ENCODE data around the gene UBAC2. TPM values are rescaled to one million over a fixed set of nuclear protein-coding genes. Genes with fewer than 3 reads are reported as not detected.

Gene UBAC2
- total RNA-seq, 1 experiment from 2014 or later = 45.8 TPM

DNA sequence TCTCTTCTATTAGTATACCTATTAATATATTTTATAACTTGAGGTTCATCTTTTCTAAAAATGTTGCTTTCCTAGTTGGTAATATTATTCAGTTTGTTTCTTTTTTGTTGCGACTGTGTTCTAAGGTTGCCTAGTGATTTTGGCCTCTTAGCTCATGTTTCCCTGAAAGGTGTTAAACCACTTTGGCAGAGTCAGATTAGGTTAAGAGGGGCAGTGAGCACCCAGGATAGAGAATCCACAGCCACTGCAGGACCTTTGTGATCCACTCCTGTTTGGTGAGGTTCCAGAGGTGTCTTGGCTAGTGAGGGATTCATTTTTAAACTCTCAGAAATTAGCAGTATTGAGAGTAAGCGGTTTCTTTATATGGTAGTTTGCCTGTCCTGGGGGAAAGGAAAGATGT is 72.5 kb downstream of the UBAC2 start:
- CTCF ChIA-PET = no interaction called here
- BruUV-seq (replicated peaks) = no TSS peak

DNA sequence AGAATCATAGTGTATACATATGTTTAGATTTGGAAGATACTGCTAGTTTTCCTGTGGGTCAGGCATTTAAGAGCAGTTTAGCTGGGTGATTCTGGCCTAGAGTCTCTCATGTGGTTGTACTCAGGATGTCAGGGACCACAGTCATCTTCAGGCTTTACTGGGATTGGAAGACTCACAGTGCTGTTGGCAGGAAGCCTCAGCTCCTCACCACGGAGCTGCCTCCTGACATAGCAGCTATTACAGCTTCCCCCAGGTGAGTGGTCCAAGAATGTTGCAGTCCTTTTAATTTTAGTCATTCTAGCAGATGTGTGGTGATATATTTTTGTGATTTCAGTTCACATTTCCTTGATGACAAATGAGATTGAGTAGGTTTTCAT is 74.4 kb downstream of the UBAC2 start:
- Histone ChIP-seq H3K27me3 (replicated peaks; ENCODE audit: insufficient read depth, low read depth, low read length, poor library complexity) (no peaks in the 10 kb centered on the region), H3K36me3 (ENCODE audit: insufficient read depth, low read length, poor library complexity, severe bottlenecking) (no peaks in the 10 kb centered on the region), H3K9me3 (ENCODE audit: low read depth, low read length, poor library complexity, severe bottlenecking) (no peaks in the 10 kb centered on the region), H3K4me3 (ENCODE audit: low read depth, low read length, poor library complexity, severe bottlenecking) (no peak overlapping the region), H3K27ac (ENCODE audit: low read depth, low read length, poor library complexity, severe bottlenecking) (no peak overlapping the region), H3K4me1 (ENCODE audit: insufficient read depth, low read length, poor library complexity, severe bottlenecking) (no peaks in the 10 kb centered on the region)
- CTCF ChIA-PET = interaction anchor here (0.9 kb wide), 1 partner anchor 9 kb away, joined by 6 read pairs; no protein-coding TSS in a partner anchor
- BruUV-seq (replicated peaks) = no TSS peak
- TF ChIP-seq EZH2 (IDR thresholded peaks at IDR 0.05; ENCODE audit: borderline replicate concordance, low read depth, low read length, poor library complexity, severe bottlenecking) = no peak
- TF ChIP-seq, protein P1, sequence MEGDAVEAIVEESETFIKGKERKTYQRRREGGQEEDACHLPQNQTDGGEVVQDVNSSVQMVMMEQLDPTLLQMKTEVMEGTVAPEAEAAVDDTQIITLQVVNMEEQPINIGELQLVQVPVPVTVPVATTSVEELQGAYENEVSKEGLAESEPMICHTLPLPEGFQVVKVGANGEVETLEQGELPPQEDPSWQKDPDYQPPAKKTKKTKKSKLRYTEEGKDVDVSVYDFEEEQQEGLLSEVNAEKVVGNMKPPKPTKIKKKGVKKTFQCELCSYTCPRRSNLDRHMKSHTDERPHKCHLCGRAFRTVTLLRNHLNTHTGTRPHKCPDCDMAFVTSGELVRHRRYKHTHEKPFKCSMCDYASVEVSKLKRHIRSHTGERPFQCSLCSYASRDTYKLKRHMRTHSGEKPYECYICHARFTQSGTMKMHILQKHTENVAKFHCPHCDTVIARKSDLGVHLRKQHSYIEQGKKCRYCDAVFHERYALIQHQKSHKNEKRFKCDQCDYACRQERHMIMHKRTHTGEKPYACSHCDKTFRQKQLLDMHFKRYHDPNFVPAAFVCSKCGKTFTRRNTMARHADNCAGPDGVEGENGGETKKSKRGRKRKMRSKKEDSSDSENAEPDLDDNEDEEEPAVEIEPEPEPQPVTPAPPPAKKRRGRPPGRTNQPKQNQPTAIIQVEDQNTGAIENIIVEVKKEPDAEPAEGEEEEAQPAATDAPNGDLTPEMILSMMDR (conservative IDR thresholded peaks at IDR 0.05; ENCODE audit: low read depth, low read length) = no peak
- intact Hi-C loops (cut with micrococcal nuclease; ENCODE audit: unreplicated experiment) = no loop called here
- DNase-seq (ENCODE audit: low spot score) = no peak
- POLR2A ChIA-PET (ENCODE audit: low non-redundant PET) = no interaction called here

More for the DNA sequence above, 72.5 kb downstream of the UBAC2 start:
- Histone ChIP-seq H3K9me3 (ENCODE audit: low read depth, low read length, poor library complexity, severe bottlenecking) (no peaks in the 10 kb centered on the region), H3K36me3 (ENCODE audit: insufficient read depth, low read length, poor library complexity, severe bottlenecking) (no peaks in the 10 kb centered on the region), H3K4me3 (ENCODE audit: low read depth, low read length, poor library complexity, severe bottlenecking) (no peak overlapping the region), H3K4me1 (ENCODE audit: insufficient read depth, low read length, poor library complexity, severe bottlenecking) (no peaks in the 10 kb centered on the region), H3K27me3 (replicated peaks; ENCODE audit: insufficient read depth, low read depth, low read length, poor library complexity) (no peaks in the 10 kb centered on the region), H3K27ac (ENCODE audit: low read depth, low read length, poor library complexity, severe bottlenecking) (no peak overlapping the region)
- intact Hi-C loops (cut with micrococcal nuclease; ENCODE audit: unreplicated experiment) = no loop called here
- no peak for DNase-seq (ENCODE audit: low spot score)
- POLR2A ChIA-PET (ENCODE audit: low non-redundant PET) = no interaction called here
- TF ChIP-seq EZH2 (IDR thresholded peaks at IDR 0.05; ENCODE audit: borderline replicate concordance, low read depth, low read length, poor library complexity, severe bottlenecking) = no peak
- TF ChIP-seq, protein P1 (conservative IDR thresholded peaks at IDR 0.05; ENCODE audit: low read depth, low read length) = no peak

DNA sequence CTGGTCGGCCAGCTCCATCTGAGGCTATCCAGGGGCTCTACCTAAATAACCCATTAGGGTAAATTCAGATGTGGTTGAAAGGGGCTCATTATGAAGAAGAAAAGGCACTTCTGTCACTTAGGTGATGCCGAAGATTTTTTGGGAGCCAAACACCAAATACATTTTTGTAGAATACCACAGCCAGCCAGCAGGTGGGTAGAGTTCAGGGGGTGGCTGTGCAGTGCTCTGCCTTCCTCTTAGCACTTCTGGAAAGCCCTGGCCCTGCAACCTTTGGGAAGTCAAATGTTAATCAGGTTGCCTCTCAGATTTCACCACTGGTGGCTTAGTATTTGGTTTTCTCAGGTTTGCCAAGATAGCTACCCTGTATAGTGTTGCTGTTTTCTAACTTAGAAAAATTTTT is 76.1 kb downstream of the UBAC2 start:
- CTCF ChIA-PET = interaction anchor here (0.5 to 0.7 kb wide), 2 partner anchors 11 to 96 kb away, joined by 3 read pairs; no protein-coding TSS in a partner anchor
- H3K27me3 ChIP-seq (replicated peaks; ENCODE audit: insufficient read depth, low read depth, low read length, poor library complexity) = no peaks in the 10 kb centered on the region
- POLR2A ChIA-PET (ENCODE audit: low non-redundant PET) = no interaction called here
- no peaks in the 10 kb centered on the region for H3K9me3 ChIP-seq (ENCODE audit: low read depth, low read length, poor library complexity, severe bottlenecking)
- no peak overlapping the region for H3K27ac ChIP-seq (ENCODE audit: low read depth, low read length, poor library complexity, severe bottlenecking)
- no TSS peak for BruUV-seq (replicated peaks)
- H3K4me1 ChIP-seq (ENCODE audit: insufficient read depth, low read length, poor library complexity, severe bottlenecking) = no peaks in the 10 kb centered on the region
- H3K4me3 ChIP-seq (ENCODE audit: low read depth, low read length, poor library complexity, severe bottlenecking) = no peak overlapping the region
- no peak for DNase-seq (ENCODE audit: low spot score)
- intact Hi-C loops (cut with micrococcal nuclease; ENCODE audit: unreplicated experiment) = no loop called here
- TF ChIP-seq, protein P1 (conservative IDR thresholded peaks at IDR 0.05; ENCODE audit: low read depth, low read length) = no peak
- TF ChIP-seq EZH2 (IDR thresholded peaks at IDR 0.05; ENCODE audit: borderline replicate concordance, low read depth, low read length, poor library complexity, severe bottlenecking) = no peak
- H3K36me3 ChIP-seq (ENCODE audit: insufficient read depth, low read length, poor library complexity, severe bottlenecking) = no peaks in the 10 kb centered on the region
